Measurements from ENCODE around the gene KLHL18.

DNA sequence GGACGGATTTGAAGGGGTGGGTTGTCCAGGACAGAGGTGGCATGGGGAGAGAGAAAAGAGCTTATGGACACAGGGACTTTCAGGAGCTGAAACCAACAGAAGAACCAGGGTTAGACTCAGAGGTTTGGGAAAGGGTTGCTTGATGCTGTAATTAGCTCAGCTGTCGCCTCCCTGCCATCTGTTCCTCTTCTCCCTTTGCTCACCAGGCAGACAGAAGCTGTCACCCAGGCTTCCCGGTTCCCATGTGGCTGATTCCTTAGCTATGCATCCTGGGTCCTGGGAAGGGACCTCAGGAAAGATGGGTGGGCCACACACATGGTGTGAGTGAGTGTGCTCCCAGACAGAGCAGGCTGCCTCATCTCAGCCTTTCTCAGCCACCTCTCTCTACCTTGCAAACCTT, 112.1 kb downstream of the KLHL18 start:
- TF ChIP-seq, protein P1, sequence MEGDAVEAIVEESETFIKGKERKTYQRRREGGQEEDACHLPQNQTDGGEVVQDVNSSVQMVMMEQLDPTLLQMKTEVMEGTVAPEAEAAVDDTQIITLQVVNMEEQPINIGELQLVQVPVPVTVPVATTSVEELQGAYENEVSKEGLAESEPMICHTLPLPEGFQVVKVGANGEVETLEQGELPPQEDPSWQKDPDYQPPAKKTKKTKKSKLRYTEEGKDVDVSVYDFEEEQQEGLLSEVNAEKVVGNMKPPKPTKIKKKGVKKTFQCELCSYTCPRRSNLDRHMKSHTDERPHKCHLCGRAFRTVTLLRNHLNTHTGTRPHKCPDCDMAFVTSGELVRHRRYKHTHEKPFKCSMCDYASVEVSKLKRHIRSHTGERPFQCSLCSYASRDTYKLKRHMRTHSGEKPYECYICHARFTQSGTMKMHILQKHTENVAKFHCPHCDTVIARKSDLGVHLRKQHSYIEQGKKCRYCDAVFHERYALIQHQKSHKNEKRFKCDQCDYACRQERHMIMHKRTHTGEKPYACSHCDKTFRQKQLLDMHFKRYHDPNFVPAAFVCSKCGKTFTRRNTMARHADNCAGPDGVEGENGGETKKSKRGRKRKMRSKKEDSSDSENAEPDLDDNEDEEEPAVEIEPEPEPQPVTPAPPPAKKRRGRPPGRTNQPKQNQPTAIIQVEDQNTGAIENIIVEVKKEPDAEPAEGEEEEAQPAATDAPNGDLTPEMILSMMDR (IDR thresholded peaks at IDR 0.05) = no peak
- TF ChIP-seq POLR2A (IDR thresholded peaks at IDR 0.05) = no peak
